PC-9 (cell line): ENCODE measurements around the gene RALGPS1. TPM values are rescaled to one million over a fixed set of nuclear protein-coding genes. Genes with fewer than 3 reads are reported as not detected.

ENCODE experiments used
- BruUV-seq: library from RNA; stranded (reverse); fragments of 400-500 nt; replicated peaks from 2 replicates; lab custom pipeline; 2021; lab: Mats Ljungman, UMichigan
- CTCF ChIA-PET: fragments of 300-600 bp; sonication (Branson Sonifier 250); formaldehyde crosslinking; loops from one replicate; lab custom pipeline; 2022; ENCODE audit warnings: antibody characterized with exemption; lab: Charles Lee
- POLR2A ChIA-PET: fragments of 300-600 bp; sonication (Branson Sonifier 250); formaldehyde crosslinking; loops from one replicate; lab custom pipeline; 2022; ENCODE audit warnings: antibody characterized with exemption; ENCODE audit not compliant: unreplicated experiment; lab: Charles Lee
- DNase-seq, 2 experiments: peaks; one replicate each; pipeline versions ENCODE4 v3.0.0 to v3.0.0-alpha.2; 2015 to 2022; ENCODE audit warnings: mixed read lengths in 1 of 2
- H2AFZ ChIP-seq: fragments of 200-600 bp; sonication (generic); 2 replicates; pipeline ENCODE4 v1.8.1; 2017; ENCODE audit warnings: antibody characterized with exemption
- H3F3A ChIP-seq: fragments of 200-600 bp; sonication (generic); 2 replicates; pipeline ENCODE4 v1.8.1; 2017; ENCODE audit warnings: antibody characterized with exemption, mild to moderate bottlenecking, low read depth; ENCODE audit not compliant: insufficient read depth
- H3K27ac ChIP-seq: fragments of 200-600 bp; sonication (generic); 2 replicates; pipeline ENCODE4 v1.6.1; 2016; ENCODE audit warnings: mixed run types
- H3K27me3 ChIP-seq: fragments of 200-600 bp; sonication (generic); 2 replicates; pipeline ENCODE4 v1.6.1; 2016; ENCODE audit warnings: low read depth, mixed run types; ENCODE audit not compliant: insufficient read depth
- H3K36me3 ChIP-seq: fragments of 200-600 bp; sonication (generic); 2 replicates; pipeline ENCODE4 v1.6.1; 2016; ENCODE audit warnings: low read depth, mixed run types
- H3K4me1 ChIP-seq: fragments of 200-600 bp; sonication (generic); replicated peaks from 2 replicates; pipeline ENCODE4 v1.6.1; 2016; ENCODE audit warnings: mixed run types; ENCODE audit not compliant: insufficient read depth
- H3K4me2 ChIP-seq: fragments of 200-600 bp; sonication (generic); 2 replicates; pipeline ENCODE4 v1.6.1; 2017; ENCODE audit warnings: mixed run types
- H3K4me3 ChIP-seq: fragments of 200-600 bp; sonication (generic); 2 replicates; pipeline ENCODE4 v1.6.1; 2016; ENCODE audit warnings: mixed run types
- H3K79me2 ChIP-seq: fragments of 200-600 bp; sonication (generic); 2 replicates; pipeline ENCODE4 v1.6.1; 2017; ENCODE audit warnings: low read depth, mixed run types
- H3K9me2 ChIP-seq: fragments of 200-600 bp; sonication (generic); 2 replicates; pipeline ENCODE4 v1.8.1; 2017; ENCODE audit warnings: mild to moderate bottlenecking; ENCODE audit not compliant: insufficient read depth
- H3K9me3 ChIP-seq: fragments of 200-600 bp; sonication (generic); 2 replicates; pipeline ENCODE4 v1.8.1; 2016; ENCODE audit warnings: low read depth; ENCODE audit not compliant: insufficient read depth
- H4K20me1 ChIP-seq: fragments of 200-600 bp; sonication (generic); 2 replicates; pipeline ENCODE4 v1.8.1; 2017; ENCODE audit not compliant: insufficient read depth
- EZH2 ChIP-seq: fragments of 200-600 bp; sonication (generic); IDR thresholded peaks from 2 replicates; pipeline ENCODE4 v1.8.0; 2017; ENCODE audit warnings: antibody characterized with exemption, low read depth
- intact Hi-C: fragments of 100-400 bp; cut with micrococcal nuclease; formaldehyde crosslinking; loops from one replicate; pipeline ENCODE4 v1.10.0; 2022; ENCODE audit not compliant: unreplicated experiment
- total RNA-seq: library from RNA; stranded (reverse); gene quantifications from 2 replicates; pipeline ENCODE4 v1.2.3, GENCODE V29; 2021
- TF ChIP-seq, protein P1 (sequence below): fragments of 200-600 bp; sonication (generic); conservative IDR thresholded peaks from 2 replicates; pipeline ENCODE4 v1.6.1; 2017; ENCODE audit warnings: mixed run types, antibody characterized with exemption, mild to moderate bottlenecking, moderate library complexity

RALGPS1 gene
- total RNA-seq, 1 experiment from 2014 or later = 23.3 TPM

DNA sequence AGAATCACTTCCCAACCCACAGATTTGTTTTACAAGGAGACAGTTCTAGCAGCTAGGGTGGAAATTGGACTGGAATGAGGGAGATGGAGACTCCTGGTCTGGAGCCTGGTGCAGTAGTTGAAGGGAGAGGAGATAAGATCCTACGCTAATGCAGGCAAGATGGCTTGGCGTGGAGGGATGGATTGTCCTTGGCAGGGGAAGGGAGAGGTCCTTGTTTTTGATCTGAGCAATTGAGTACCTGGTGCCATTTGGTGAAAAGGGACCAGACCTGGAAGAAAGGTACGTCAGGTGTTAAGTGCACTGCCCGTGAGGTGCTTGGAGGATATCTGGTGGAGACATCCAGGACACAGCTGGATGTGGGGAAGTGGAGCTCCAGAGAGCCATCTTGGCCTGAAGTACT, 172.2 kb downstream of the RALGPS1 start:
- Histone ChIP-seq H3K27me3 (no peaks in the 10 kb centered on the region), H2AFZ (no peak overlapping the region), H3K4me1 (peaks cover 12% of the 10 kb centered on the region), H4K20me1 (no peaks in the 10 kb centered on the region), H3K79me2 (no peaks in the 10 kb centered on the region), H3F3A (no peaks in the 10 kb centered on the region; the same call in 1 of the 2 replicates), H3K4me2 (no peak overlapping the region), H3K9me3 (no peaks in the 10 kb centered on the region), H3K4me3 (no peak overlapping the region), H3K36me3 (no peaks in the 10 kb centered on the region), H3K9me2 (no peaks in the 10 kb centered on the region), H3K27ac (no peak overlapping the region)
- CTCF ChIA-PET = no interaction called here
- POLR2A ChIA-PET = no interaction called here
- intact Hi-C loops = no loop called here
- no peak for DNase-seq
- TF ChIP-seq, protein P1, sequence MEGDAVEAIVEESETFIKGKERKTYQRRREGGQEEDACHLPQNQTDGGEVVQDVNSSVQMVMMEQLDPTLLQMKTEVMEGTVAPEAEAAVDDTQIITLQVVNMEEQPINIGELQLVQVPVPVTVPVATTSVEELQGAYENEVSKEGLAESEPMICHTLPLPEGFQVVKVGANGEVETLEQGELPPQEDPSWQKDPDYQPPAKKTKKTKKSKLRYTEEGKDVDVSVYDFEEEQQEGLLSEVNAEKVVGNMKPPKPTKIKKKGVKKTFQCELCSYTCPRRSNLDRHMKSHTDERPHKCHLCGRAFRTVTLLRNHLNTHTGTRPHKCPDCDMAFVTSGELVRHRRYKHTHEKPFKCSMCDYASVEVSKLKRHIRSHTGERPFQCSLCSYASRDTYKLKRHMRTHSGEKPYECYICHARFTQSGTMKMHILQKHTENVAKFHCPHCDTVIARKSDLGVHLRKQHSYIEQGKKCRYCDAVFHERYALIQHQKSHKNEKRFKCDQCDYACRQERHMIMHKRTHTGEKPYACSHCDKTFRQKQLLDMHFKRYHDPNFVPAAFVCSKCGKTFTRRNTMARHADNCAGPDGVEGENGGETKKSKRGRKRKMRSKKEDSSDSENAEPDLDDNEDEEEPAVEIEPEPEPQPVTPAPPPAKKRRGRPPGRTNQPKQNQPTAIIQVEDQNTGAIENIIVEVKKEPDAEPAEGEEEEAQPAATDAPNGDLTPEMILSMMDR = no peak
- TF ChIP-seq EZH2 = no peak
- no TSS peak for BruUV-seq

DNA sequence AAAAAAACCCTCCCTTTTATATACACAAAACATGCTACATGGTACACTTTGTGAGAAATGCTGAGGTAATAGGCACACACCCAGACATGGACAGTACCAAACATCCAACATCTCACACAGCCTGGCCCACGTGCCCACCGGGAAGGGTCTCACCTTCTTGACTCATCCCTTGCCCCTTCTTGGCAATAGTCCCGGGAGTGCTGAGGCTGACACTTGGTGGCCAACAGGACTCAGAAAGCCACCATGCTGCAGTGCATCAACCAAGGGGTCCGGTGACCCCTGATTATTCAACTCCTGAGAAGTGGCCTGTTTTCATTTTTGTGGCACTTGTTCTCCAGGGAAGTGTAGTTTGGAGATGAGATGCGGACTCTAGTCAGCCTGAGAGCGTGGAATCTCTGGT, 172.8 kb downstream of the RALGPS1 start:
- no peaks in the 10 kb centered on the region for H3K9me2 ChIP-seq
- no peaks in the 10 kb centered on the region for H4K20me1 ChIP-seq
- no peak overlapping the region for H3K4me3 ChIP-seq
- H3F3A ChIP-seq = no peaks in the 10 kb centered on the region; the same call in 1 of the 2 replicates
- no TSS peak for BruUV-seq
- H3K27me3 ChIP-seq = no peaks in the 10 kb centered on the region
- ChIA-PET CTCF (no interaction called here), POLR2A (no interaction called here)
- intact Hi-C loops = no loop called here
- TF ChIP-seq, protein P1 = no peak
- TF ChIP-seq EZH2 = no peak
- H3K4me2 ChIP-seq = no peak overlapping the region
- no peak for DNase-seq
- H3K36me3 ChIP-seq = no peaks in the 10 kb centered on the region
- no peak overlapping the region for H2AFZ ChIP-seq
- H3K79me2 ChIP-seq = no peaks in the 10 kb centered on the region
- H3K9me3 ChIP-seq = no peaks in the 10 kb centered on the region
- H3K4me1 ChIP-seq = peaks cover 12% of the 10 kb centered on the region
- no peak overlapping the region for H3K27ac ChIP-seq

DNA sequence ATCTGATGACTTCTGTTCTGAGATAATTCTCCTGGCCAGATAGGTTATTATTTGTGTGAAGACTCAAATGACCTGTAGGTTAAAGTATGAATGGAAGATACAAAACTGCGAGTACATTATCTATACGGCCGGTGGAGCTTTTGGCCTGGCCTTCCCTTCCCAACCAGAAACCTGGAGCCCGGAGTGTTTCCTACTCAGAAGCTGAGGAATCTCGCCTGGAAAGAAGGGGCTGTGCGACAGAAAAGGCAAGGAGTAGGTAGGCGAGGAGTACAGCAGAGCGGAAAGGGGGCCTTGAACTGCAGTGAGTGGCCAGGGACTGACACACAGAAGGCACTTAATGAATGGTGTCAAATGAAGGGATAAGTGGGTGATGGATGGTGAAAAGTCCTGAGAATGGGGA, 173.3 kb downstream of the RALGPS1 start:
- BruUV-seq = no TSS peak
- TF ChIP-seq, protein P1 = no peak
- ChIA-PET POLR2A (no interaction called here), CTCF (no interaction called here)
- Histone ChIP-seq H3K4me2 (no peak overlapping the region), H3K4me1 (peaks cover 10% of the 10 kb centered on the region), H2AFZ (no peak overlapping the region), H3K36me3 (no peaks in the 10 kb centered on the region), H3K4me3 (no peak overlapping the region), H3F3A (no peaks in the 10 kb centered on the region; the same call in 1 of the 2 replicates), H3K9me2 (no peaks in the 10 kb centered on the region), H3K27ac (no peak overlapping the region), H3K9me3 (no peaks in the 10 kb centered on the region), H3K27me3 (no peaks in the 10 kb centered on the region), H3K79me2 (no peaks in the 10 kb centered on the region), H4K20me1 (no peaks in the 10 kb centered on the region)
- intact Hi-C loops = no loop called here
- no peak for DNase-seq
